ENCODE data around the gene MEX3D. TPM values are rescaled to one million over a fixed set of nuclear protein-coding genes. Genes with fewer than 3 reads are reported as not detected.
"Not testable (repeated sequence)": the region's sequence is repeated elsewhere in the genome, so short reads cannot be mapped to it uniquely, and the experiment has no call there.

Gene MEX3D
- total RNA-seq, 1 donor from 2014 or later: 6.4 TPM

DNA sequence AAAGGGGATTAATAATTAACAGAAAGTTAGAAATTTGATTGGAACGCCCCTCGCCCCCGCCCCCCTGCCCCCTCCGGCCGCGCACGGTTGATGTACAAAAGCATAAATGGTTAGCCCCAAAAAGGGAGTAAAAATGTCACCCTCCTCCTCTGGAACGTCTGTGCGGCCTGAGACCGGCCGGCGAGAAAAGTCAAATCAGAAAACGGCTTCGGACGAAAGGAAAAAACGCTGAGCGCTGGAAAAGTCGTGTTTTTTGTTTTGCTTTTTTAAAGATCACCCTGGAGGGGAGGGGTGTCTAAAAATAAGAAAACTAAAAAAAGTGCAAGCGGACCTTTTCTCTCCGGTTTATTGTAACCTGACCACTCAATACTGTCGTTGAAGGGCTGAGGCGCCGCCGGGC, 13.2 kb downstream of the MEX3D start:
- no peaks in the 10 kb centered on the region for H3K4me1 ChIP-seq
- H3K27ac ChIP-seq (replicated peaks): no peak overlapping the region
- no peaks in the 10 kb centered on the region for H3K9me3 ChIP-seq (replicated peaks)
- intact Hi-C loops (cut with micrococcal nuclease): no loop called here
- H3K27me3 ChIP-seq (ENCODE audit: low read depth): no peaks in the 10 kb centered on the region
- no peak overlapping the region for H3K4me3 ChIP-seq
- H3K36me3 ChIP-seq: peaks cover 16% of the 10 kb centered on the region
- TF ChIP-seq, protein P1, sequence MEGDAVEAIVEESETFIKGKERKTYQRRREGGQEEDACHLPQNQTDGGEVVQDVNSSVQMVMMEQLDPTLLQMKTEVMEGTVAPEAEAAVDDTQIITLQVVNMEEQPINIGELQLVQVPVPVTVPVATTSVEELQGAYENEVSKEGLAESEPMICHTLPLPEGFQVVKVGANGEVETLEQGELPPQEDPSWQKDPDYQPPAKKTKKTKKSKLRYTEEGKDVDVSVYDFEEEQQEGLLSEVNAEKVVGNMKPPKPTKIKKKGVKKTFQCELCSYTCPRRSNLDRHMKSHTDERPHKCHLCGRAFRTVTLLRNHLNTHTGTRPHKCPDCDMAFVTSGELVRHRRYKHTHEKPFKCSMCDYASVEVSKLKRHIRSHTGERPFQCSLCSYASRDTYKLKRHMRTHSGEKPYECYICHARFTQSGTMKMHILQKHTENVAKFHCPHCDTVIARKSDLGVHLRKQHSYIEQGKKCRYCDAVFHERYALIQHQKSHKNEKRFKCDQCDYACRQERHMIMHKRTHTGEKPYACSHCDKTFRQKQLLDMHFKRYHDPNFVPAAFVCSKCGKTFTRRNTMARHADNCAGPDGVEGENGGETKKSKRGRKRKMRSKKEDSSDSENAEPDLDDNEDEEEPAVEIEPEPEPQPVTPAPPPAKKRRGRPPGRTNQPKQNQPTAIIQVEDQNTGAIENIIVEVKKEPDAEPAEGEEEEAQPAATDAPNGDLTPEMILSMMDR (IDR thresholded peaks at IDR 0.05; ENCODE audit: borderline replicate concordance): no peak
- no peak for DNase-seq

DNA sequence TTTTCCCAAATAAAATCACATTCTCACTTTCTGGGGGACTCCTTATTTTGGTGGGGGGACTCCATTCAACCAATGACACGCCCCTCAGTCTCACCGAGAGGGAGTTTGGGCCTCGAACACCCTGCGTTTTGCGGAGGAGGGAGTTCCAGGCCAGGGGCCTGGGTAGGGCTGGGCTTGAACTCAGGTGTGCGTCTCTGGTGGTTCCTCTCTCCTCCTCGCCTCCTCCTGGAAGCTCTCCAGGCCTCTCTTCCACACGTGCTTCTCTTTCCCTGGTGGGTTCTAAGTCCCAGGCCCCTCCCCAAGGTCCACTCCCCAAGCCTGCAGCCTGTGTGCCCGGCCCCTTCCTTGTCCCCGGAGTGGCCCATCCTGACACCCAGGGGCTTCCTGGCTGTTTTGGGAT, 14.7 kb downstream of the MEX3D start:
- TF ChIP-seq, protein P1 (IDR thresholded peaks at IDR 0.05; ENCODE audit: borderline replicate concordance): no peak
- H3K27me3 ChIP-seq (ENCODE audit: low read depth): no peaks in the 10 kb centered on the region
- no peak overlapping the region for H3K4me3 ChIP-seq
- H3K4me1 ChIP-seq: no peaks in the 10 kb centered on the region
- H3K36me3 ChIP-seq: peaks cover 16% of the 10 kb centered on the region
- H3K9me3 ChIP-seq (replicated peaks): no peaks in the 10 kb centered on the region
- intact Hi-C loops (cut with micrococcal nuclease): no loop called here
- H3K27ac ChIP-seq (replicated peaks): no peak overlapping the region
- no peak for DNase-seq

DNA sequence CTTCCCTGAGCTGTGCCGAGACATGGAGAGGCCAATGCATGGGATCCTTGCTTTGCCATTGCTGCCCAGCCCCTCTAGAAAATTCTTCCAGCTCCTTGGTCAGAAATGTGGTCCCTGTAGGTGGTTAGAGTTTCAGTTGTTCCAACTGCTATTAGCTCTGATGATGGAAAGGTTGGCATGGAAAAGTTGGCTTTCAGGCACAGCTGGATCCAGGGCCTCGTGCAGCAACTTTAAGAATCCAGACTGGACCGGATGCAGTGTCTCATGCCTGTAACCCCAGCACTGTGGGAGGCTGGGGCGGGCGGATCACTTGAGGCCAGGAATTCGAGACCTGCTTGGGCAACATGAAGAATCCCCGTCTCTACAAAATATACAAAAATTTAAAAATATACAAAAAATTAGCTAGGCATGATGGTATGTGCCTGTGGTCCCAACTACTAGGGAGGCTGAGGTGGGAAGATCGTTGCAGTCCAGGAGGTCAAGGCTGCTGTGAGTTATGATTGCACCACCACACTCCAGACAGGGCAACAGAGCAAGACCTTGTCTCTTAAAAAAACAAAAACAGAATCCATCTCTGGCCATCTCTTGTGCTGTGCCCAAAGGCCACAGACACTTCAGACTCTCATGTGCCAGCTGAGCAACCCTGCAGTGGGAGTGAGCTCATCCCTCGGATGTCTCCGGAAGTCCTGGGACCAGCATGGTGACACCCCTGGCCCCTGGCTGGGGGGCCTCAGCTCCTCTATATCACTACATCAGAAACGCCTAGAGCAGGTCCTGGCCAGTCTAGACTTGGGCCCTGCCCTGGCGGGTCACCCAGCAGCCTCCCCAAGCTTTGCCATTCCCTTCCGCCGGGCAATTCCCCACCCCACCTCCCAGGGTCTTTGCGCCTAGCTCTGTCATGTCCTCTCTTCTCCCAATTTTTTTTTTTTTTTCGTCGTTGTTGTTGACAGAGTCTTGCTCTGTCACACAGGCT, 16.8 kb downstream of the MEX3D start:
- no peak for DNase-seq
- Histone ChIP-seq H3K36me3 (peaks cover 12% of the 10 kb centered on the region), H3K4me1 (no peaks in the 10 kb centered on the region), H3K4me3 (no peak overlapping the region), H3K27me3 (ENCODE audit: low read depth) (peaks cover 12% of the 10 kb centered on the region), H3K27ac (replicated peaks) (no peak overlapping the region), H3K9me3 (replicated peaks) (no peaks in the 10 kb centered on the region)
- TF ChIP-seq, protein P1 (IDR thresholded peaks at IDR 0.05; ENCODE audit: borderline replicate concordance): no peak
- intact Hi-C loops (cut with micrococcal nuclease): no loop called here

DNA sequence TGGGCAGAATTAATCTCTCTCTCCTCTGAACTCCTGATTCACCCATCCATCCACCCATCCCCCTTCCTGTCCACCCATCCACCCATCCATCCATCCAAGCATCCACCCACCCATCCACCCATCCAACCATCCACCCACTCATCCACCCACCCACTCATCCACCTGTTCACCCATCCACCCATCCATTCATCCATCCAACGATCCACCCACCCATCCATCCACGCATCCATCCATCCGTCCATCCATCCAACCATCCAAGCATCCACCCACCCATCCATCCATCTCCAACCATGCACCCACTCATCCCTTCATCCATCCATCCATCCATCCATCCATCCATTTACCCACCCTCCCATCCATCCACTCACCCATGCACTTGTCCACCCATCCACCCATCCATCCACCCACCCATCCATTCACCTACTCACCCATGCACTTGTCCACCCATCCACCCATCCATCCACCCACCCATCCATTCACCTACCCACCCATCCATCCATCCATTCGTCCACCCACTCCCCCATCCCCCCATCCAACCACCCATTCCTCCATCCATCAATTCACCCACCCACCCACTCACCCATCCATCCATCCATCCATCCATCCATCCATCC, 18.7 kb downstream of the MEX3D start:
- DNase-seq: no peak
- intact Hi-C loops (cut with micrococcal nuclease): loop anchor here (10.0 kb wide), 2 partner anchors 125 to 215 kb away; no protein-coding TSS in a partner anchor
- peaks cover 3% of the 10 kb centered on the region for H3K4me1 ChIP-seq
- no peaks in the 10 kb centered on the region for H3K36me3 ChIP-seq
- H3K9me3 ChIP-seq (replicated peaks): no peaks in the 10 kb centered on the region
- TF ChIP-seq, protein P1 (IDR thresholded peaks at IDR 0.05; ENCODE audit: borderline replicate concordance): no peak
- no peak overlapping the region for H3K27ac ChIP-seq (replicated peaks)
- peaks cover 31% of the 10 kb centered on the region for H3K27me3 ChIP-seq (ENCODE audit: low read depth)
- no peak overlapping the region for H3K4me3 ChIP-seq

DNA sequence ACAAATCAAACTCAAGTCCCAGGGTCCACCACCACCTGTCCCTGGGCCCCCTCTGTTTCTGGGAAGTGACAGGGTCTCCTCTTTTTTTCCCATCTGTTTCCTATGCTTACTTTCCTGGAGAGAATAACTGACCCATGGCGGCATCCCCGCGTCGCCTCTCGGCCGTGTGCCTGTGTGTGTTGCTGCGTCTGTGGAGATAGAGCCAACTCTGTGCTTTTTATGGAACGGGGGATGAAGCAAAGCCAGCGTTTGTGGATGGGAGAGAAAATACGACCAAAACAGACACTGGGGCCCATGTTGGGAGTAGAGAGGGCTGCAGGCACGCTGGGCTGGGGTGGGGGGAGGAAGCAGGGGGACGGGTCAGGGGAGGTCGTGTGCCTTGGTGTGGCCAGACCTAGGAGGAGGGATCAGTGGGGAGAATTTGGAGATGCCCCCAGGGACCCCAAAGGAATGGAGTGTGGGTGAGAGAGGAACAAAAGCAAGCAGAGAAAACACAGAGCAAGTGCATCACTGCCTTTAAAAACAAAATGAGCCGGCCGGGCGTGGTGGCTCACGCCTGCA, 27.7 kb downstream of the MEX3D start:
- peaks cover 19% of the 10 kb centered on the region for H3K4me1 ChIP-seq
- peaks cover 63% of the 10 kb centered on the region for H3K27me3 ChIP-seq (ENCODE audit: low read depth)
- no peaks in the 10 kb centered on the region for H3K9me3 ChIP-seq (replicated peaks)
- intact Hi-C loops (cut with micrococcal nuclease): loop anchor here (10.0 kb wide), 2 partner anchors 134 to 224 kb away; no protein-coding TSS in a partner anchor
- no peak for DNase-seq
- peak overlapping the region; percentile 14 for H3K4me3 ChIP-seq
- H3K36me3 ChIP-seq: no peaks in the 10 kb centered on the region
- TF ChIP-seq, protein P1 (IDR thresholded peaks at IDR 0.05; ENCODE audit: borderline replicate concordance): no peak
- H3K27ac ChIP-seq (replicated peaks): peak overlapping the region; percentile 36

DNA sequence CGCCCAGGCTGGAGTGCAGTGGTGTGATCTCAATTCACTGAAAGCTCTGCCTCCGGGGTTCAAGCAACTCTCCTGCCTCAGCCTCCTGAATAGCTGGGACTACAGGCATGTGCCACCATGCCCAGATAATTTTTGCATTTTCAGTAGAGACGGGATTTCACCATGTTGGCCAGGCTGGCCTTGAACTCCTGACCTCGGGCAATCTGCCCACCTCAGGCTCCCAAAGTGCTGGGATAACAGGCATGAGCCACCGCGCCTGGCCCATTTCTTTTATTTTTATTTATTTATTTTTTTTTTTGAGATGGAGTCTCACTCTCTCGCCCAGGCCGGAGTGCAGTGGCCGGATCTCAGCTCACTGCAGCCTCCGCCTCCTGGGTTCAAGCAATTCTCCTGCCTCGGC, 28.4 kb downstream of the MEX3D start:
- not testable (repeated sequence) for H3K4me3 ChIP-seq; H3K36me3 ChIP-seq; H3K9me3 ChIP-seq (replicated peaks); H3K27ac ChIP-seq (replicated peaks); DNase-seq
- Histone ChIP-seq H3K4me1 (peaks cover 19% of the 10 kb centered on the region), H3K27me3 (ENCODE audit: low read depth) (peaks cover 63% of the 10 kb centered on the region)
- intact Hi-C loops (cut with micrococcal nuclease): loop anchor here (10.0 kb wide), 2 partner anchors 135 to 225 kb away; no protein-coding TSS in a partner anchor
